ENCODE data around the gene INTS1. TPM values are rescaled to one million over a fixed set of nuclear protein-coding genes. Genes with fewer than 3 reads are reported as not detected.

INTS1 gene
- total RNA-seq, 1 donor from 2014 or later, result 134 TPM

GRCh38 chr7:1539181-1539881, 35.1 kb upstream of the INTS1 start:
- no peak for TF ChIP-seq CTCF (conservative IDR thresholded peaks at IDR 0.05)
- H3K4me3 Mint-ChIP-seq, result no peak overlapping the region
- DNase-seq (ENCODE audit: extremely low spot score, unreplicated experiment), result no peak
- H3K36me3 Mint-ChIP-seq, result no peaks in the 10 kb centered on the region
- no peaks in the 10 kb centered on the region for H3K9me3 Mint-ChIP-seq
- peak overlapping the region; percentile 48 for H3K27ac Mint-ChIP-seq
- H3K27me3 Mint-ChIP-seq, result peaks cover 3% of the 10 kb centered on the region
- H3K4me1 Mint-ChIP-seq (ENCODE audit: unreplicated experiment), result peaks cover 10% of the 10 kb centered on the region

GRCh38 chr7:1538544-1539180, 34.5 kb upstream of the INTS1 start:
- Mint-ChIP-seq H3K36me3 (no peaks in the 10 kb centered on the region), H3K9me3 (no peaks in the 10 kb centered on the region), H3K4me3 (no peak overlapping the region), H3K4me1 (ENCODE audit: unreplicated experiment) (peaks cover 10% of the 10 kb centered on the region), H3K27ac (peak overlapping the region; percentile 48), H3K27me3 (peaks cover 4% of the 10 kb centered on the region)
- TF ChIP-seq CTCF (conservative IDR thresholded peaks at IDR 0.05), result no peak
- no peak for DNase-seq (ENCODE audit: extremely low spot score, unreplicated experiment)

GRCh38 chr7:1537535-1538412, 33.6 kb upstream of the INTS1 start:
- no peak for TF ChIP-seq CTCF (conservative IDR thresholded peaks at IDR 0.05)
- peaks cover 15% of the 10 kb centered on the region for H3K4me1 Mint-ChIP-seq (ENCODE audit: unreplicated experiment)
- peak overlapping the region; percentile 85 for H3K4me3 Mint-ChIP-seq
- H3K27me3 Mint-ChIP-seq, result peaks cover 12% of the 10 kb centered on the region
- peak overlapping the region; percentile 98 for H3K27ac Mint-ChIP-seq
- DNase-seq (ENCODE audit: extremely low spot score, unreplicated experiment), result peak; percentile 91
- no peaks in the 10 kb centered on the region for H3K36me3 Mint-ChIP-seq
- H3K9me3 Mint-ChIP-seq, result no peaks in the 10 kb centered on the region

GRCh38 chr7:1536743-1537534, 32.8 kb upstream of the INTS1 start:
- Mint-ChIP-seq H3K4me1 (ENCODE audit: unreplicated experiment) (peaks cover 17% of the 10 kb centered on the region), H3K4me3 (peak overlapping the region; percentile 76), H3K9me3 (no peaks in the 10 kb centered on the region)

More at GRCh38 chr7:1536743-1537534, 32.8 kb upstream of the INTS1 start:
- Mint-ChIP-seq H3K27me3 (peaks cover 19% of the 10 kb centered on the region), H3K36me3 (no peaks in the 10 kb centered on the region), H3K27ac (peak overlapping the region; percentile 93)
- peak; percentile 89 for DNase-seq (ENCODE audit: extremely low spot score, unreplicated experiment)
- no peak for TF ChIP-seq CTCF (conservative IDR thresholded peaks at IDR 0.05)
